IPS-20b (cell line): ENCODE measurements around the gene NELFB.

Experiments used
- H3K27ac ChIP-seq: one replicate; pipeline ENCODE4 v1.5.1; 2013; ENCODE audit warnings: low read length
- H3K27me3 ChIP-seq: 2 replicates; pipeline ENCODE4 v1.6.1; 2013; ENCODE audit warnings: mild to moderate bottlenecking, low read length, inconsistent platforms; ENCODE audit not compliant: insufficient read depth
- H3K36me3 ChIP-seq: 2 replicates; pipeline ENCODE4 v1.6.1; 2013; ENCODE audit warnings: low read depth, mild to moderate bottlenecking, inconsistent platforms, low read length, moderate library complexity; ENCODE audit not compliant: insufficient read depth
- H3K4me1 ChIP-seq: 2 replicates; pipeline ENCODE4 v1.6.1; 2013; ENCODE audit warnings: mild to moderate bottlenecking, control low read depth, inconsistent platforms, low read length, moderate library complexity; ENCODE audit not compliant: insufficient read depth
- H3K4me3 ChIP-seq: 2 replicates; pipeline ENCODE4 v1.5.1; 2013; ENCODE audit warnings: mild to moderate bottlenecking, low read length, inconsistent platforms
- H3K9ac ChIP-seq: 2 replicates; pipeline ENCODE4 v1.6.1; 2013; ENCODE audit warnings: low read depth, mild to moderate bottlenecking, inconsistent platforms, low read length, moderate library complexity
- H3K9me3 ChIP-seq: 2 replicates; pipeline ENCODE4 v1.6.1; 2013; ENCODE audit warnings: mild to moderate bottlenecking, low read depth, low read length, inconsistent platforms; ENCODE audit not compliant: insufficient read depth

Gene NELFB

GRCh38 chr9:137295238-137295811, 40.2 kb downstream of the NELFB start:
- H3K9ac ChIP-seq, result no peak overlapping the region
- no peaks in the 10 kb centered on the region for H3K36me3 ChIP-seq
- H3K4me1 ChIP-seq, result peaks cover 27% of the 10 kb centered on the region
- H3K4me3 ChIP-seq, result peak overlapping the region; percentile 53; the same call in 1 of the 2 replicates
- no peaks in the 10 kb centered on the region for H3K9me3 ChIP-seq
- H3K27me3 ChIP-seq, result peaks cover 62% of the 10 kb centered on the region
- H3K27ac ChIP-seq, result no peak overlapping the region

DNA sequence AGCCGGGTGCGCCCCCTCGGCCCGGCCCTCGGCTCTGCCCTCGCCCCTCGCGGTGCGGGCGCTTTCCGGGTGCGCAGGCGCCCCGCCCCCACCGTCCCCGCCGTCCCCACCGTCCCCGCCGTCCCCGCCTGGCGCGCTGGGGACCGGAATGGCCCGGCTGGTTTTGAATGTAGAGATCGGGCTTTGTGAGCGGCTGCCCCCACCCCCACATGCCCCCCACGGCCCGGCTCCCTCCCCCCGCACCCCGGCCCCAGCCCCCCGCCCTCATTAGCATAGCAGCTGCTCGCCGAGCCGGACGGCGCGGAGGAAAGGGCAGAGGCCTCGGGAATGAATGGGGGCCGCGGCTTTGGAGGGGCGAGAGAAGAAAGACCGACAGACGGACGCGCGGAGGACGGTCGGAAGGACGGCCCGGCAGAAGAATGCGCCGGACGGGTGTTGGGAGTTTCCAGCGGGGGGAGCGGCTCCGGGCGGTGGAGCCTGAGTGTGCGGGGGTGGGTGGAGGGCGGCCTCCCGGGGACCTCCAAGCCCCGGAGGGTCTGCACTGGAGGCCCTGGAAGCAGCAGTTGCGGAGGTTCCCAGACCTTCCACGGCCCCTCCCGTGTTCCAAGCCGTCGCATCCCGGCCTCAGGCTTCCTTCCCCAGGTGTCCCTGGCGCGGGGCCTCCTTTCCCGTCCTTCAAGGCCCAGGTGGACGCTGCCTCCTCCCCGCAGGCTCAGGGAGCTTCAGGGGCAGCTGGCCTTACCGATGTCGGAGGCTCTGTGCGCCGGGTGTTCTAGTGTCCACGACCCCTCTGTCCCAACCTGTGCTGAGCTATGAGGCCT, 40.9 kb downstream of the NELFB start:
- Histone ChIP-seq H3K9me3 (no peaks in the 10 kb centered on the region), H3K36me3 (no peaks in the 10 kb centered on the region), H3K27ac (no peak overlapping the region), H3K4me3 (peak overlapping the region; percentile 51; the same call in 1 of the 2 replicates), H3K9ac (no peak overlapping the region; the same call in 1 of the 2 replicates), H3K4me1 (peaks cover 27% of the 10 kb centered on the region), H3K27me3 (peaks cover 62% of the 10 kb centered on the region)

- peak overlapping the region; percentile 51; the same call in 1 of the 2 replicates for H3K4me3 ChIP-seq
- no peaks in the 10 kb centered on the region for H3K36me3 ChIP-seq
- peaks cover 65% of the 10 kb centered on the region for H3K27me3 ChIP-seq
- peaks cover 27% of the 10 kb centered on the region for H3K4me1 ChIP-seq
- no peaks in the 10 kb centered on the region for H3K9me3 ChIP-seq
- H3K27ac ChIP-seq, result no peak overlapping the region
- H3K9ac ChIP-seq, result no peak overlapping the region; the same call in 1 of the 2 replicates
Observed at GRCh38 chr9:137296670-137297664, 41.8 kb downstream of the NELFB start.

- Histone ChIP-seq H3K4me3 (peak overlapping the region; percentile 100; the same call in 1 of the 2 replicates), H3K36me3 (no peaks in the 10 kb centered on the region), H3K27me3 (peaks cover 71% of the 10 kb centered on the region), H3K27ac (no peak overlapping the region), H3K4me1 (peaks cover 30% of the 10 kb centered on the region), H3K9me3 (no peaks in the 10 kb centered on the region), H3K9ac (peak overlapping the region; percentile 66; the same call in 1 of the 2 replicates)
Observed at GRCh38 chr9:137297966-137298365, 42.8 kb downstream of the NELFB start.

- peak overlapping the region; percentile 66; the same call in 1 of the 2 replicates for H3K9ac ChIP-seq
- peaks cover 74% of the 10 kb centered on the region for H3K27me3 ChIP-seq
- peaks cover 31% of the 10 kb centered on the region for H3K4me1 ChIP-seq
- H3K36me3 ChIP-seq, result no peaks in the 10 kb centered on the region
- no peaks in the 10 kb centered on the region for H3K9me3 ChIP-seq
- H3K27ac ChIP-seq, result no peak overlapping the region
- H3K4me3 ChIP-seq, result peak overlapping the region; percentile 100
Observed at GRCh38 chr9:137298401-137299202, 43.5 kb downstream of the NELFB start.

DNA sequence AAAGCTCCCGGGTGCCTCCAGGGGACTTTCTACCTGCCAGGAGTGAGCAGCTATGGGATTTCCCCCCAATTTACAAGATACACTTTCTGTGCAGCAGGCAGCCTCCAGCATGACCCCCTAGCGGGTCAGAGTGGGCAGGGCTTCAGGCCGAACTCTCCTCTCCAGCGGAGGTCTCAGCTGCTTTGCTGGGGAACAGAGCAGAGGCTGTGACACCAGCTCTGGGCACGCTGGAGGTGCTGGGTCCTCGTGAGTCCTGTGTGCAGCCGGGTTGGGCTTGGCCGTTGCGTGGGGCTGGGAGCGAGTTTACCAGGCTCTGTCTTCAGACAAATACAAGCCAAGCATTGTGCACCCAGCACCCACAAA, 44.1 kb downstream of the NELFB start:
- Histone ChIP-seq H3K4me3 (peak overlapping the region; percentile 100), H3K36me3 (no peaks in the 10 kb centered on the region), H3K27ac (no peak overlapping the region), H3K9me3 (no peaks in the 10 kb centered on the region), H3K4me1 (peaks cover 31% of the 10 kb centered on the region), H3K27me3 (peaks cover 72% of the 10 kb centered on the region), H3K9ac (peak overlapping the region; percentile 66; the same call in 1 of the 2 replicates)

- peak overlapping the region; percentile 100 for H3K4me3 ChIP-seq
Observed at GRCh38 chr9:137299938-137300337, 44.8 kb downstream of the NELFB start.

DNA sequence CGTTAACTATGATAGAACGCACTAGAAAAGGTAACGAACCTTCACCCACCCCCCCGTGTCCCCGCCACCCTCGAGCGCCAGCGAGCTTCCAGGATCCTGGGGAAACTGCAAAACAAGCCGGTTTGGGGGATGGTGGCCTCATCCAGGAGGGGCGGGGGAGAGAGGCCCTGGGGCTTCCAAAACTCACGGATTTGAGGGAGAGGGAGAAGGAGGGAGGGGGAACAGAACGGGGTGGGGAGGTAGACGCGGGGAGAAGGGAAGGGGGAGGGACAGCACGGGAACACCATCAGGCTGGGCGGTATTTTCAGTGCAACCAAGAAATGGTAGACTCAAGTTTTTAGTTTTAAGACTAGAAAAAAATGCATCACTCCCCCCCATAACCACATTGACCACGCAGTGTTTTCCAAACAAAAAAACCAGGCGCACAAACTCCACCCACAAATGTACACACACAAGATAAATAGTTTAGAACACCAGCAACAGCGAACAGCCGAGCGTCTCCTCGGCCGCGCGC, 45.5 kb downstream of the NELFB start:
- H3K9me3 ChIP-seq, result no peaks in the 10 kb centered on the region
- peaks cover 62% of the 10 kb centered on the region for H3K27me3 ChIP-seq
- peaks cover 34% of the 10 kb centered on the region for H3K4me1 ChIP-seq
- H3K36me3 ChIP-seq, result no peaks in the 10 kb centered on the region
- peak overlapping the region; percentile 89 for H3K27ac ChIP-seq
- peak overlapping the region; percentile 95 for H3K9ac ChIP-seq
- peak overlapping the region; percentile 100 for H3K4me3 ChIP-seq

More at GRCh38 chr9:137299938-137300337, 44.8 kb downstream of the NELFB start:
- peaks cover 65% of the 10 kb centered on the region for H3K27me3 ChIP-seq
- peak overlapping the region; percentile 95; the same call in 1 of the 2 replicates for H3K9ac ChIP-seq
- H3K27ac ChIP-seq, result peak overlapping the region; percentile 89
- H3K36me3 ChIP-seq, result no peaks in the 10 kb centered on the region
- H3K4me1 ChIP-seq, result peaks cover 31% of the 10 kb centered on the region
- no peaks in the 10 kb centered on the region for H3K9me3 ChIP-seq

DNA sequence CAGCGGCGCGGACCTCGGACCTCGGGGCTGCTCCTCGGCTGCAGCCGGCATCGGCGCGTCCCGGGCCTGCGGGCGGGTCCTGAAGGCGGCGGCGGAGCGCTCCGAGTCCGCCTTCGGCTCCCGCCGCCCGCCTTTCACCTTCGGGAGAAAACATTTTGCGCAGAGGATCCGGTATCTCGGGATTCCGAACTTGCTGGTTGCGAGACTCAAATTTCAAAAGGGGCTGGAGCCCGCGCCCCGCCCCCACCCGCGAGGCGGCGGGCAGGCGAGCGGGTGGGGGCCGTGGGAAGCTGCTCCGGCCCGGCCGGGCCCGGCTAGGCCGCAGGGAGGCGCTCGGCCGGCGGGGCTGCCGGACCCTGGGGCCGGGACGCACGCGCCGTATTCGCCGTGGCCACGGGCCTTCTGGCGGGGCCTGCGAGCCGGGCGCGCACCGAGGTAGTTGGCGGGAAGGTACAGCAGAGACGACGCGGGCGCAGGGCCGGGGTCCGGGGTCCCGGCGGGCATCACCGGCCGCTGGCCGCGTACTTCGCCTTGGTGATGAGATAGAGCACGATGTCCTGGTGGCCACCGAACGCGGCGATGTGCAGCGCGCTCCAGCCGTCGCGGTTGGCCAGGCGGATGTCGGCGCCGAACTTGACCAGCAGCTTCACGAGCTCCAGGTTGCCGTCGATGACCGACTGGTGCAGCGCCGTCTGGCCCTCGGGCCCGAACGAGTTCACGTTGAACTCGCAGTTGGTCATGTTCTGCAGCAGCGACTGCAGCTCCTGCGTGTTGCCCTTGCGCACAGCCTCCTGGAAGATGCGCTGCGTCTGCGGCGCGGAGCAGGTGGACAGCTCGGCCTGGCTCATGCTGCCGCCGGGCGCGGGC, 46.2 kb downstream of the NELFB start:
- no peaks in the 10 kb centered on the region for H3K36me3 ChIP-seq
- H3K9me3 ChIP-seq, result no peaks in the 10 kb centered on the region
- peaks cover 32% of the 10 kb centered on the region for H3K4me1 ChIP-seq
- peaks cover 58% of the 10 kb centered on the region for H3K27me3 ChIP-seq
- H3K27ac ChIP-seq, result peak overlapping the region; percentile 89
- peak overlapping the region; percentile 95 for H3K9ac ChIP-seq
- peak overlapping the region; percentile 100 for H3K4me3 ChIP-seq

- Histone ChIP-seq H3K9me3 (no peaks in the 10 kb centered on the region), H3K4me1 (peaks cover 28% of the 10 kb centered on the region), H3K9ac (peak within 1 kb of the TSS; percentile 95; the same call in 1 of the 2 replicates), H3K27me3 (peaks cover 50% of the 10 kb centered on the region), H3K36me3 (no peaks in the 10 kb centered on the region), H3K27ac (no peak within 1 kb of the TSS), H3K4me3 (peak within 1 kb of the TSS; percentile 100)
Observed at GRCh38 chr9:137302118-137302448, 47.0 kb downstream of the NELFB start, which contains the start of gene NRARP. Gene NRARP (minus strand): TSS chr9:137302271. CDS start chr9:137301928, 343 bp downstream.
